DOHH2 (cell line): ENCODE results near the gene PRORP.

Experiments used
- CTCF ChIP-seq: fragments of 200-600 bp; sonication (generic); IDR thresholded peaks from one replicate; pipeline ENCODE4 v1.5.1; 2014; ENCODE audit warnings: antibody characterized with exemption, mild to moderate bottlenecking, low read depth, low read length; ENCODE audit not compliant: poor library complexity, severe bottlenecking
- EZH2phosphoT487 ChIP-seq: fragments of 200-600 bp; sonication (generic); IDR thresholded peaks from 2 replicates; pipeline ENCODE4 v1.6.1; 2017; ENCODE audit warnings: borderline replicate concordance, mild to moderate bottlenecking, antibody characterized with exemption, low read length, moderate library complexity, mixed read lengths

DNA sequence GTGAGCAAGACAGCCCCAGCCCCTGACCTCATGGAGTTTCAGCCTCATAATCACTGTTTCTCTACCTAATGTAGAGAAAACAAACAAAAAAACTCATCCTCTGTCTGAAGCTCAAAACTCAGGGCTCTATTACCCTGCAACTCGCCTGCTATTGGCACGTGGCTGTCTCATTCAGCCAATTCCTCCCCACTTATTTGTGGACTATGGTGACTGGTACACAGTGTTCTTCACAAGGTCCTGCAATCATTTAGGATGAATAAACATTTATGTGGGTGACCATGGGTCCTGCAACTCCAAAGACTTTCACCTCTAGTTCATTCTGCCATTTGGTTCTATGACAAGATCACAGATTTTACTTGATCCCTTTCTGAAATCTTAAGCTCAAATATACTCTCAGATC lies 5.2 kb upstream of the PRORP start:
- TF ChIP-seq CTCF (no peak), EZH2phosphoT487 (no peak)
